Measurements from ENCODE around the gene CTDSPL2.

Gene CTDSPL2

GRCh38 chr15:44426975-44427755 is at the start of gene CTDSPL2:
CTDSPL2 (plus strand) TSS chr15:44427629; CDS start chr15:44459015, 31,386 bp downstream.
- TF ChIP-seq CTCF (conservative IDR thresholded peaks at IDR 0.05; ENCODE audit: low read depth, low read length): peak; percentile 51
- peak; percentile 99 for DNase-seq (ENCODE audit: low read depth)

GRCh38 chr15:44381236-44381635 is 46.2 kb upstream of the CTDSPL2 start:
- peak; percentile 42 for DNase-seq (ENCODE audit: low read depth)
- TF ChIP-seq CTCF (conservative IDR thresholded peaks at IDR 0.05; ENCODE audit: low read depth, low read length): no peak
- H3K4me3 ChIP-seq (ENCODE audit: low read depth, low read length): no peak overlapping the region

More at GRCh38 chr15:44426975-44427755, at the start of gene CTDSPL2:
- H3K4me3 ChIP-seq (ENCODE audit: low read depth, low read length): peak within 1 kb of the TSS; percentile 93

GRCh38 chr15:44385344-44385942 is 42.0 kb upstream of the CTDSPL2 start:
- TF ChIP-seq CTCF (conservative IDR thresholded peaks at IDR 0.05; ENCODE audit: low read depth, low read length): no peak
- DNase-seq (ENCODE audit: low read depth): no peak
- no peak overlapping the region for H3K4me3 ChIP-seq (ENCODE audit: low read depth, low read length)

GRCh38 chr15:44394062-44394461 is 33.4 kb upstream of the CTDSPL2 start:
- H3K4me3 ChIP-seq (ENCODE audit: low read depth, low read length): no peak overlapping the region
- peak; percentile 73 for DNase-seq (ENCODE audit: low read depth)
- TF ChIP-seq CTCF (conservative IDR thresholded peaks at IDR 0.05; ENCODE audit: low read depth, low read length): no peak

- no peak overlapping the region for H3K4me3 ChIP-seq (ENCODE audit: low read depth, low read length)
- TF ChIP-seq CTCF (conservative IDR thresholded peaks at IDR 0.05; ENCODE audit: low read depth, low read length): no peak
- no peak for DNase-seq (ENCODE audit: low read depth)
These were observed 32.9 kb upstream of the CTDSPL2 start for GRCh38 chr15:44394562-44394961.

GRCh38 chr15:44397869-44398268 is 29.6 kb upstream of the CTDSPL2 start:
- TF ChIP-seq CTCF (conservative IDR thresholded peaks at IDR 0.05; ENCODE audit: low read depth, low read length): no peak

More at GRCh38 chr15:44397869-44398268, 29.6 kb upstream of the CTDSPL2 start:
- H3K4me3 ChIP-seq (ENCODE audit: low read depth, low read length): no peak overlapping the region
- peak; percentile 65 for DNase-seq (ENCODE audit: low read depth)

Data from choroid plexus epithelial cell (primary cell).